Sigmoid colon (tissue), 7 donors: ENCODE data around the gene UBE2R2. TPM values are rescaled to one million over a fixed set of nuclear protein-coding genes. Genes with fewer than 3 reads are reported as not detected.

Experiments used
- DNase-seq: peaks from one replicate; pipeline ENCODE4 v3.0.0-alpha.2; 2019
- H3K27ac ChIP-seq, 4 donors: fragments of 200-600 bp; sonication (generic); one replicate each; pipeline ENCODE4 v1.5.1; 2016 to 2019; ENCODE audit warnings: mild to moderate bottlenecking in 1 of 4
- H3K27me3 ChIP-seq, 3 donors: fragments of 200-600 bp; sonication (generic); one replicate each; pipeline ENCODE4 v1.5.1; 2019; ENCODE audit warnings: mild to moderate bottlenecking in 1 of 3
- H3K36me3 ChIP-seq, 4 donors: fragments of 200-600 bp; sonication (generic); one replicate each; pipeline ENCODE4 v1.5.1; 2016 to 2019
- H3K4me1 ChIP-seq, 4 donors: fragments of 200-600 bp; sonication (generic); one replicate each; pipeline ENCODE4 v1.5.1; 2017 to 2019
- H3K4me3 ChIP-seq, 4 donors: fragments of 200-600 bp; sonication (generic); one replicate each; pipeline ENCODE4 v1.5.1; 2017 to 2019; ENCODE audit warnings: mild to moderate bottlenecking in 2 of 4, moderate library complexity in 1 of 4
- H3K9me3 ChIP-seq, 4 donors: fragments of 200-600 bp in 3 of 4; sonication (generic) in 3 of 4; one replicate each; pipeline versions ENCODE4 v1.5.1 to v1.6.1; 2013 to 2019
- CTCF ChIP-seq, 4 experiments: fragments of 450-650 bp in 3 of 4; fragments of 200-600 bp in 1 of 4; IDR thresholded peaks; one replicate each; pipeline ENCODE4 v1.5.1; 2016 to 2019; ENCODE audit warnings: antibody characterized with exemption in 4 of 4, mild to moderate bottlenecking in 3 of 4, moderate library complexity in 2 of 4
- EP300 ChIP-seq, 4 donors: sonication (generic); formaldehyde crosslinking; IDR thresholded peaks; one replicate each; pipeline ENCODE4 v1.6.1; 2017; ENCODE audit warnings: antibody characterized with exemption in 4 of 4
- POLR2A ChIP-seq, 2 donors: fragments of 450-650 bp; IDR thresholded peaks; one replicate each; pipeline ENCODE4 v1.6.1; 2016; ENCODE audit warnings: antibody characterized with exemption in 2 of 2, mild to moderate bottlenecking in 2 of 2, moderate library complexity in 2 of 2
- POLR2AphosphoS5 ChIP-seq, 4 donors: sonication (generic); formaldehyde crosslinking; IDR thresholded peaks; one replicate each; pipeline ENCODE4 v1.6.1; 2017; ENCODE audit warnings: antibody characterized with exemption in 4 of 4
- WGBS, 2 donors: extraction: QIAGEN DNeasy Blood & Tissue Kit; methylation state at CpG; one replicate each; pipeline ENCODE4 v1.1.7; 2013; 5-methylcytosine and 5-hydroxymethylcytosine counted together
- intact Hi-C: fragments of 100-400 bp; cut with DNase I; formaldehyde crosslinking; loops from one replicate; pipeline ENCODE4 v1.15.1; 2023
- polyA plus RNA-seq, 3 donors: library from polyadenylated mRNA; stranded (reverse); fragments of 200-250 nt; gene quantifications; one replicate each; pipeline ENCODE4 v1.2.3, GENCODE V29; 2013
- total RNA-seq, 4 donors: library from RNA; depleted of rRNA; stranded (reverse); fragments of >200 nt; gene quantifications; one replicate each; pipeline ENCODE4 v1.1.0, GENCODE V29; 2016
- donor health status: healthy with polysubstance abuse.
- donor health status: Bipolar disorder and iron deficiency.
- donor health status: healthy.

The UBE2R2 gene
- total and polyA plus RNA-seq, 7 donors, result 23.2 to 32.4 (median 25.4) TPM

DNA sequence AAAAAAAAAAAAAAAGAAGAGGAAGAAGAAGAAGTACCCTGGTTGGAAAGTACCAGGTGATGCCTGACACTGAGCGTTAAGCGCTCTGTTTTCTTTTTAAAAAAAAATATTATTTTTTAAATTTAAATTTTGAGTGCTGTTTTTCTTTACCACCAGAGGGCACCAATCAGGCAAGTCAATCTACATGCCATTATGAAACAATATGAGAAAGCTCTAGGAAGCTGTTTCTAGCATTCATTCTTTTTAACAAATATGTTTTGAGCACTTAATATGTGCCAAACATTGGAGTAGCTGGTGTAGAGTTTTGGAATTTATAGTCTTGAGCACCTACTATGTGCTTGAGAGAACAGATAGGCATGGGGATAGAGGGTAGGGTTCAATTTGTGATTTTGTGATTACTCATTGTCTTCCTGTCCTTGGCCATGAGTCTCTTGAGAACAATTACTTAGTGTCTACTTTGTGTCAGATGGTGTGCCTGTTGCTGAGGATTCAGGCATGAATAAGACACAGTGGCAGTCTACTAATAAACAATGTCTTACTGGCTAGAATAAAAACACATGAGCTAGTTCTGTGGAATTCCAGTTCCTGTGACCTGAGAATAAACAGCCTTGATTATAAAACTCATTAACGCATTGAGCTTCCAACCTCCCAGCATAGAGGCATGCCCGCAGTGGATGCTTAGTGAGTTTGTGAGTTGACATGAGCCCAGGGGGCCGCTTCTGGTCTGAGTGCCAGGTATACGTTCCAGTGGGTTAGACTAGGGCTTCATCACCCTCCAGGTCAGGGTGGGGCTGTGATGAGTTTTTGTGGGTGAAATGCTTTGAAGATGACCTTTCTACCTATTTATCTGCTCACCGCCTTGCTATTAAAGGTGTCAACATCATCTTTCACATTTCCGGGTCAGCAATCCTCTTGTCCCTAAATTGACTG lies 3.0 kb upstream of the UBE2R2 start:
- TF ChIP-seq POLR2A (IDR thresholded peaks at IDR 0.05) (no peak), POLR2AphosphoS5 (IDR thresholded peaks at IDR 0.05) (peak in 3 of 4 donors; percentile 34 to 63 (median 49)), EP300 (IDR thresholded peaks at IDR 0.05) (peak in 1 of 4 donors; percentile 38), CTCF (IDR thresholded peaks at IDR 0.05) (peak; percentile 6 to 72 (median 56))
- 48 to 64% methylated on average over 8 of the region's 8 CpGs for WGBS, 2 donors
- no peak for DNase-seq
- no peak overlapping the region for H3K4me3 ChIP-seq
- intact Hi-C loops, result loop anchor here (2.0 to 10.0 kb wide), 5 partner anchors 39 to 561 kb away; partner anchors contain the start of genes MYORG and UBAP2
- H3K27me3 ChIP-seq, result no peaks in the 10 kb centered on the region
- no peaks in the 10 kb centered on the region for H3K9me3 ChIP-seq
- H3K4me1 ChIP-seq, result peaks cover 0 to 33% (median 28%) of the 10 kb centered on the region in 4 donors
- no peaks in the 10 kb centered on the region for H3K36me3 ChIP-seq
- H3K27ac ChIP-seq, result peak overlapping the region; percentile 96 to 99 (median 98)

DNA sequence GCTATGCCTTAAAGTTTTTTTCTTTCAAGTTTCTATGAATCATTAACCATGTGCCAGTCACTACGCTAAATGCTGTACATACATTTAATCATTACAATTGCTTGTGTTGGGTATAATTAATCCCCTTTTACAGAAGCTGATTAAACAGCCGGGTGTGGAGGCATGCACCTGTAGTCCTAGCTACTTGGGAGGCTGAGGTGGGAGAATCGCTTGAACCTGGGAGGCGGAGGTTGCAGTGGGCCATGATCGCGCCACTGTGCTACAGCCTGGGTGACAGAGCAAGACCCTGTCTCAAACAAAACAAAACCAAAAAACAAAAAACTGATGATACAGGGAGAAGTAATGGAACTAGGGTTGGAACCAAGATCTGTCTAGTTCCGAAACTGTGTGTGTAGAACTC lies 1.2 kb upstream of the UBE2R2 start:
- WGBS, 2 donors, result 80 to 92% methylated on average over 7 of the region's 7 CpGs
- DNase-seq, result no peak
- intact Hi-C loops, result loop anchor here (2.0 to 10.0 kb wide), 4 partner anchors 37 to 559 kb away; partner anchors contain the start of genes MYORG and UBAP2
- H3K36me3 ChIP-seq, result no peaks in the 10 kb centered on the region
- TF ChIP-seq POLR2AphosphoS5 (IDR thresholded peaks at IDR 0.05) (no peak), POLR2A (IDR thresholded peaks at IDR 0.05) (no peak), EP300 (IDR thresholded peaks at IDR 0.05) (no peak), CTCF (IDR thresholded peaks at IDR 0.05) (no peak)
- no peaks in the 10 kb centered on the region for H3K27me3 ChIP-seq
- peak overlapping the region; percentile 96 to 99 (median 98) for H3K27ac ChIP-seq
- peaks cover 0 to 51% (median 46%) of the 10 kb centered on the region in 4 donors for H3K4me1 ChIP-seq
- H3K9me3 ChIP-seq, result no peaks in the 10 kb centered on the region
- H3K4me3 ChIP-seq, result no peak overlapping the region

DNA sequence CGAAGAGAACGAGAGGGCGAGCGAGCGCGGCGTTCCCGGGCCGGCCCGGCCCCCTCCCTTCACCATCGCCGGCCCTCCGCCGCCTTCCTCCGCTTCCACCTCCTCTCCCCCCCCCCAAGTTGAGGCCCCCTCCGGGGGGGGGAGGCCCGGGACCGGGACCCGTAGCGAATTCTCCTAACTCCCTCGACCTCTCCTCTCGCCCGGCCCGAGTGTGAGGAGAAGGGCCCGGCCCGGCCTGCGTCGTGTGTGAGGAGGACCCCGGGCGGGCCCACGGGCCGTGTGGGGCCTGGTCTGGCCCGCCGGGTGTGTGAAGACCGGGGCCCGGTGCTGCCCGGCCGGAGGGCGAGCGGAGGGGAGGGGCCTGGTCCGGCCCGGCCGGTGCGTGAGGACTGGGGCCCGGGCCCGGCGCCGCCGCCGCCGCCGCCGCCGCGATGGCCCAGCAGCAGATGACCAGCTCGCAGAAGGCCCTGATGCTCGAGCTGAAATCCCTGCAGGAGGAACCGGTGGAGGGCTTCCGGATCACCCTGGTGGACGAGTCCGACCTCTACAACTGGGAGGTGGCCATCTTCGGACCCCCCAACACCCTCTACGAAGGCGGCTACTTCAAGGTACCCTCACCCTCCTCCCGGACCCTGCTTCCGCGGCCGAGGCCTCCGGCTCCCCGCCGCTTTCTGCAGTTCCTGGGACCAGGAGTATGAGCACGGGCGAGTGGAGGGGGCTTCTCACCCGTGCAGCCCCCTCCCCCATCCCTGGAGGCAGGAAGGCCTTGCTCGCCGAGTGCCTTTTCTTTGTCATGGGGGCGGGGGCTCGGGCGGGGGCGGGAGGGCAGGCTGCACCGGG lies 587 bp downstream of the UBE2R2 start:
- no peaks in the 10 kb centered on the region for H3K9me3 ChIP-seq
- 0 to 1% methylated on average over 81 of the region's 81 CpGs for WGBS, 2 donors
- H3K27me3 ChIP-seq, result no peaks in the 10 kb centered on the region
- H3K27ac ChIP-seq, result peak overlapping the region; percentile 96 to 99 (median 98)
- peak overlapping the region; percentile 96 to 97 (median 96) for H3K4me3 ChIP-seq
- peaks cover 0 to 68% (median 55%) of the 10 kb centered on the region in 4 donors for H3K4me1 ChIP-seq
- no peaks in the 10 kb centered on the region for H3K36me3 ChIP-seq
- peak; percentile 83 for DNase-seq
- TF ChIP-seq POLR2A (IDR thresholded peaks at IDR 0.05) (no peak), CTCF (IDR thresholded peaks at IDR 0.05) (peak in 1 of 4 experiments; percentile 20)
- intact Hi-C loops, result loop anchor here (10.0 kb wide), 3 partner anchors 227 to 557 kb away; partner anchors contain the start of genes MYORG and UBAP2

DNA sequence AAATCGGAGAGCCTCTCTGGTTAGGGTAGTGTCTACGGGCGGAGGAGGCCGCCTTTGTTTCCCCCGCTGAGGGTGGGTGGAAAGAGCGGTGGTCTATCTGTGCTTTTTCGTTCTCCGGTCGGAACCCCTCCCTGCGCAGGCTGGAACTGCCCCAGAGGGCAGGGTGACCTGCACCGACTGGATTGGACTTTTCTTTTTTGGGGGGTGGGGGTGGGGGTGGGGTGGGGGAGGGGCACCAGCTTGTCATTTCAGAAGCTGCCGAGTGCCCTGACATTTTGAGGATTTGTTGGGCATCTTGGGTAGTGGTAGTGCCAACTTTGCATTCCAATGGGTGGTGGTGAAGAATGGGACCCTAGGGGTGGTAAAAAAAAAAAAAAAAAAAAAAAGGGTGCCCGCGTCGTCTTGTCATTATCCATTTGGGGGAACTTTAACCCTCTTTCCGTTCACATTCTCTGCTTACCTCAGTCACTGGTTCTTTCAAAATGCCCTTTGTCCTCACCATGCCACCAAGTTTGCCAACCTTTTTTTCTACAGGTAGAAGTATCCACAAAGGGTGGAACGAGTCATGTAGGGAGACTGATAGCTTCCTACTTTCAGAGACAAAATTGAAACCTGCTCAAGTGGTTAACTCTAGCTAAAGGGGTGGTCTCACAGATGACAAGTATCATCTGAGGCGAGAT lies 1.3 kb downstream of the UBE2R2 start:
- no peaks in the 10 kb centered on the region for H3K9me3 ChIP-seq
- H3K4me1 ChIP-seq, result peaks cover 0 to 66% (median 54%) of the 10 kb centered on the region in 4 donors
- intact Hi-C loops, result loop anchor here (10.0 kb wide), 3 partner anchors 226 to 556 kb away; partner anchors contain the start of genes MYORG and UBAP2
- TF ChIP-seq POLR2A (IDR thresholded peaks at IDR 0.05), result no peak
- TF ChIP-seq EP300 (IDR thresholded peaks at IDR 0.05), result no peak
- TF ChIP-seq POLR2AphosphoS5 (IDR thresholded peaks at IDR 0.05), result peak in 3 of 4 donors; percentile 48 to 56 (median 51)
- no peaks in the 10 kb centered on the region for H3K36me3 ChIP-seq
- H3K27me3 ChIP-seq, result no peaks in the 10 kb centered on the region
- WGBS, 2 donors, result 0 to 1% methylated on average over 18 of the region's 18 CpGs
- H3K27ac ChIP-seq, result peak overlapping the region; percentile 96 to 99 (median 98)
- DNase-seq, result no peak
- H3K4me3 ChIP-seq, result peak overlapping the region; percentile 96 to 97 (median 96)
